Activated B cell treated with CpG ODN at 0.5 μM for 24 hours (primary cell): ENCODE data around the gene RNF19B. TPM values are rescaled to one million over a fixed set of nuclear protein-coding genes. Genes with fewer than 3 reads are reported as not detected.

Experiments used
- ATAC-seq: fragments of 200-7000 bp; cut with Tn5 transposase; one replicate; pipeline ENCODE4 v1.10.0; 2021; ENCODE audit warnings: low read depth, mild to moderate bottlenecking, moderate library complexity
- CTCF ChIA-PET: fragments of 350-600 bp; sonication (Branson Sonifier 250); formaldehyde crosslinking; loops from one replicate; lab custom pipeline; 2021; ENCODE audit warnings: antibody characterized with exemption; lab: Charles Lee
- POLR2A ChIA-PET: fragments of 350-600 bp; sonication (Branson Sonifier 250); formaldehyde crosslinking; loops from one replicate; lab custom pipeline; 2021; ENCODE audit warnings: antibody characterized with exemption; lab: Charles Lee
- DNase-seq: peaks from one replicate; pipeline ENCODE4 v3.0.0; 2022
- H3K27ac Mint-ChIP-seq: one replicate; pipeline ENCODE4 v1.8.0; 2020; ENCODE audit warnings: mixed read lengths
- H3K27me3 Mint-ChIP-seq: one replicate; pipeline ENCODE4 v1.8.0; 2021; ENCODE audit warnings: mixed read lengths
- H3K36me3 Mint-ChIP-seq: one replicate; pipeline ENCODE4 v1.8.0; 2021; ENCODE audit warnings: low read depth, mixed read lengths
- H3K4me1 Mint-ChIP-seq: one replicate; pipeline ENCODE4 v1.8.0; 2021; ENCODE audit warnings: mixed read lengths
- H3K4me3 Mint-ChIP-seq: one replicate; pipeline ENCODE4 v1.8.0; 2020; ENCODE audit warnings: mild to moderate bottlenecking, mixed read lengths
- H3K9me3 Mint-ChIP-seq: one replicate; pipeline ENCODE4 v1.8.0; 2020; ENCODE audit warnings: mixed read lengths
- intact Hi-C: fragments of 100-400 bp; cut with micrococcal nuclease; formaldehyde crosslinking; loops from one replicate; pipeline ENCODE4 v1.15.1; 2024
- total RNA-seq: library from RNA; stranded (reverse); gene quantifications from 2 replicates; pipeline ENCODE4 v1.2.3, GENCODE V29; 2022
- TF ChIP-seq, protein P1 (sequence below): fragments of 200-600 bp; IDR thresholded peaks from one replicate; pipeline ENCODE4 v1.8.0; 2022; ENCODE audit warnings: antibody characterized with exemption, mild to moderate bottlenecking

Gene RNF19B
- total RNA-seq, 1 donor from 2014 or later, result 23.6 TPM

DNA sequence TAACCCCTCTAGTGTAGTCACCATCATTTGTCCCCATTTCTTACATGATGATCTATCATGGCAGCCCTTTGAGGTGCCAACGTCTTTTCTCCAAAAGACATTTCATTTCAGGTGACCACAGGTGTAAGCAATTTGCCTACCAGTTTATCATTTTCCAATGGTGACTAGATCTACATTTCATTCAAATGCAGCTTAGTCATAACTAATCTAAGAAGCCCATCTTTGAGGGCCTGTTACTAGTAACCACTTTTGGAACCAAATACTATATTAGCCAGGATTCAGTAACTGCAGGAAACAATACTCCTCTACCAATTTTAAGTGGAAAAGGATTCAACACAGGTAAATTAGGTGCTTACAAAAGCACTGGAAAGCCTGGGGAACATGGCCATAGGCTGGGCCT is 32.8 kb downstream of the RNF19B start:
- Mint-ChIP-seq H3K9me3 (peaks cover 3% of the 10 kb centered on the region), H3K27ac (no peak overlapping the region), H3K4me1 (peaks cover 4% of the 10 kb centered on the region), H3K4me3 (no peak overlapping the region), H3K36me3 (peaks cover 15% of the 10 kb centered on the region), H3K27me3 (no peaks in the 10 kb centered on the region)
- ATAC-seq, result no peak
- DNase-seq, result no peak
- TF ChIP-seq, protein P1, sequence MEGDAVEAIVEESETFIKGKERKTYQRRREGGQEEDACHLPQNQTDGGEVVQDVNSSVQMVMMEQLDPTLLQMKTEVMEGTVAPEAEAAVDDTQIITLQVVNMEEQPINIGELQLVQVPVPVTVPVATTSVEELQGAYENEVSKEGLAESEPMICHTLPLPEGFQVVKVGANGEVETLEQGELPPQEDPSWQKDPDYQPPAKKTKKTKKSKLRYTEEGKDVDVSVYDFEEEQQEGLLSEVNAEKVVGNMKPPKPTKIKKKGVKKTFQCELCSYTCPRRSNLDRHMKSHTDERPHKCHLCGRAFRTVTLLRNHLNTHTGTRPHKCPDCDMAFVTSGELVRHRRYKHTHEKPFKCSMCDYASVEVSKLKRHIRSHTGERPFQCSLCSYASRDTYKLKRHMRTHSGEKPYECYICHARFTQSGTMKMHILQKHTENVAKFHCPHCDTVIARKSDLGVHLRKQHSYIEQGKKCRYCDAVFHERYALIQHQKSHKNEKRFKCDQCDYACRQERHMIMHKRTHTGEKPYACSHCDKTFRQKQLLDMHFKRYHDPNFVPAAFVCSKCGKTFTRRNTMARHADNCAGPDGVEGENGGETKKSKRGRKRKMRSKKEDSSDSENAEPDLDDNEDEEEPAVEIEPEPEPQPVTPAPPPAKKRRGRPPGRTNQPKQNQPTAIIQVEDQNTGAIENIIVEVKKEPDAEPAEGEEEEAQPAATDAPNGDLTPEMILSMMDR, result no peak
- intact Hi-C loops, result loop anchor here (5.0 kb wide), 1 partner anchor 366 kb away; no protein-coding TSS in a partner anchor
- POLR2A ChIA-PET, result no interaction called here
- CTCF ChIA-PET, result interaction anchor here (0.8 to 6.1 kb wide), 8 partner anchors 8 to 164 kb away, joined by 3 to 92 read pairs (median 6); no protein-coding TSS in a partner anchor

DNA sequence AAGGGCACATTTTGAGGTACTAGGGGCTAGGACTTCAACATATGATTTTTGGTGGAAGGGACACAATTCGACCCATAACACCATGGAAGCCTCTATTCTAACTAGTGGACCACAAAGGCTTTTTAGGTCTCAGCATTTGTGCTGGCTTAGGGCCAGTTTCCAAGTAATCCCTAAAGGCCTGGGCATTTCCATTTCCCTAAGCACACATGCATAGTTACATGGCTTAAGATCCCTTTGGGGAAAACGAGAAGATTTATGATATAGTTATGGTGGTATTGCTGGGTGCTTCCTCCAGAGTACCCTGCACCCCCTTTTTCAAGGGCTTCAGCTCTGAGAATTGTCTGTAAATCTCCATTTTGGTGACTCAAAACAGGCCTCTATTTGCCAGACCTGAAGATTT is 35.2 kb downstream of the RNF19B start:
- H3K36me3 Mint-ChIP-seq, result peaks cover 2% of the 10 kb centered on the region
- POLR2A ChIA-PET, result no interaction called here
- ATAC-seq, result no peak
- CTCF ChIA-PET, result no interaction called here
- H3K27ac Mint-ChIP-seq, result no peak overlapping the region
- peaks cover 3% of the 10 kb centered on the region for H3K9me3 Mint-ChIP-seq
- intact Hi-C loops, result no loop called here
- H3K4me1 Mint-ChIP-seq, result peaks cover 18% of the 10 kb centered on the region
- TF ChIP-seq, protein P1, result no peak
- peaks cover 16% of the 10 kb centered on the region for H3K27me3 Mint-ChIP-seq
- H3K4me3 Mint-ChIP-seq, result no peak overlapping the region
- no peak for DNase-seq

DNA sequence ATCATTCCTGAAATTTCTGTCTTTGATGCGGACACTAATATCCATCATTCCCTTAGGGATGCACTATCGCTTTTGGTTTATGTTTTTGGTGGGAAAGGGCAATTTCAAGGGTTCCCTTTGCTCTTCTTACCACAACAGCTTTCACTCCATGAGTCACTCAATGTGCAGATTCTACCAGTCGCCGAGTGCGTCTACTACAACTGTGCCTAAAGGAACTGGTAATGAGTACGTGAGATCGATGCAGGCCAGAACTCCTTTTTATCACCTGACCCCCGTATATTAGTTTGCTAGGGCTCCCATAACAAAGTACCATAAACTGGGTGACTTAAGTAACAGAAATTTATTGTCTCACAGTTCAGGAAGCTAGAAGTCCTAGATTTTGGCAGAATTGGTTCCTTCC is 35.9 kb downstream of the RNF19B start:
- Mint-ChIP-seq H3K27me3 (peaks cover 23% of the 10 kb centered on the region), H3K9me3 (peaks cover 3% of the 10 kb centered on the region), H3K4me3 (no peak overlapping the region), H3K4me1 (peaks cover 21% of the 10 kb centered on the region), H3K36me3 (no peaks in the 10 kb centered on the region), H3K27ac (no peak overlapping the region)
- intact Hi-C loops, result no loop called here
- ATAC-seq (no peak), DNase-seq (no peak)
- TF ChIP-seq, protein P1, result no peak
- CTCF ChIA-PET, result no interaction called here
- POLR2A ChIA-PET, result no interaction called here

DNA sequence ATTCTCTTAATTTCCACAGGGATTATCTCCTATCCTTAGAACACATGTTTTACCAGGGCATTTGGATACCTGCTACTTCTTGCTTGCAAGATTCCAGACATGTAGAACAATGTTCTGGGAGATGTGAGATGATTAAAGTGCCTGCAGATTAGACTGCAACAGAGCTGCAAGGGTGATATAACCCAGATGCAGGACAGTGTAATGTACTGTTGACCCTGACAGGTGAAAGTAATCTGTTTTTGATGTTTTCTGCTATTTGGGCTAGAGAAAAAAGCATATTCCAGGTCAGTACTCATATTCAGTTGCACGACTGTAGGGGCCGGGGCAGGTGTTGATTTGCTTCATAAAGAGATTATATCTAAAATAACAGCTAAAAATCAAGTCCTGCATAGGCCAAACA is 36.3 kb downstream of the RNF19B start:
- Mint-ChIP-seq H3K4me1 (peaks cover 19% of the 10 kb centered on the region), H3K27ac (no peak overlapping the region), H3K9me3 (peaks cover 3% of the 10 kb centered on the region), H3K27me3 (peaks cover 27% of the 10 kb centered on the region), H3K4me3 (no peak overlapping the region), H3K36me3 (no peaks in the 10 kb centered on the region)
- ChIA-PET POLR2A (no interaction called here), CTCF (no interaction called here)
- TF ChIP-seq, protein P1, result no peak
- intact Hi-C loops, result no loop called here
- no peak for DNase-seq
- ATAC-seq, result no peak

DNA sequence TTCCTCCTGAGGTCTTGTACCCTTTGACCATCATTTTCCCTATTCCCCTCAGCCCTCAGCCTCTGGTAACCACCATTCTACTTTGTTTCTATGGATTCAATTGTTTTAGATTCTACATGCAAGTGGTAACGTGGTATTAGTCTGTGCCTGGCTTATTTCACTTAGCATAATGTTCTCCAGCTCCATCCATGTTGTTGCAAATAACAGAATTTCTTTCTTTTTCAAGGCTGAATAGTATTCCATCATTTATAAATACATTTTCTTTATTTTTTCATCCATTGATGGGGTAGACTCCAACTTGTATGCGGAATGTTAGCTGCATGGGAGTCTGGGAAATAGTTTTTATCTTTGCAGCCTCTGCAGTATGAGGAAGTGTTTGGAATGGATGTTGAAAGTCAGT is 37.2 kb downstream of the RNF19B start:
- ChIA-PET CTCF (no interaction called here), POLR2A (interaction anchor here (0.8 kb wide), 1 partner anchor 203 kb away, joined by 3 read pairs; no protein-coding TSS in a partner anchor)
- H3K4me3 Mint-ChIP-seq, result no peak overlapping the region
- H3K9me3 Mint-ChIP-seq, result peaks cover 3% of the 10 kb centered on the region
- DNase-seq, result no peak
- peaks cover 19% of the 10 kb centered on the region for H3K4me1 Mint-ChIP-seq
- peaks cover 36% of the 10 kb centered on the region for H3K27me3 Mint-ChIP-seq
- H3K36me3 Mint-ChIP-seq, result no peaks in the 10 kb centered on the region
- ATAC-seq, result no peak
- TF ChIP-seq, protein P1, result no peak
- no peak overlapping the region for H3K27ac Mint-ChIP-seq
- intact Hi-C loops, result no loop called here
